Measurements from ENCODE around the gene USP33. TPM values are rescaled to one million over a fixed set of nuclear protein-coding genes. Genes with fewer than 3 reads are reported as not detected.
"Not testable (repeated sequence)": the region's sequence is repeated elsewhere in the genome, so short reads cannot be mapped to it uniquely, and the experiment has no call there.

The USP33 gene
- total RNA-seq, 4 donors from 2014 or later, result 87.9 to 108 (median 88.7) TPM

DNA sequence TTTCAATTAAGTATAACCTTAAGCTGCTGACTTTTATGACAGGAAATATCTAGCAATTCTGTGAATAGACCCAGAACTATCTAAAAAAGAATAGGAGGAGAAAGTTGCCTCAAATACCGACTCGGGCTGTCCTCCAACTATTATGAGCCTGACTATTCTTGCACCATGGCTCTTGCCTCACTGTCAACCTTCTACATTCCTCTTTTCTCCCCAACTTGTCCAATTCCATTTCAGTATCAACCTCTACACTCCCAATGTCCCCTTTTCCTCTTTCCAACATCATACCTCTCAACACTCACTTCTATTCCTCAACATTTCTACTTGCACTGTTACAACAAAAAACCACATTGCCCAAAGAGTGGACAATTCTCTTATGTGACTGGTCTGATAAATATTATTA, 79.5 kb downstream of the USP33 start:
- H3K27ac ChIP-seq, result no peak overlapping the region
- no peak for DNase-seq (ENCODE audit: low spot score in 2 of 2)
- no peaks in the 10 kb centered on the region for H3K36me3 ChIP-seq
- peaks cover 0 to 64% (median 16%) of the 10 kb centered on the region in 4 donors for H3K4me1 ChIP-seq
- WGBS, 2 donors, result 65 to 74% methylated on average over 2 of the region's 2 CpGs
- H3K9me3 ChIP-seq, result no peaks in the 10 kb centered on the region
- TF ChIP-seq, protein P1, sequence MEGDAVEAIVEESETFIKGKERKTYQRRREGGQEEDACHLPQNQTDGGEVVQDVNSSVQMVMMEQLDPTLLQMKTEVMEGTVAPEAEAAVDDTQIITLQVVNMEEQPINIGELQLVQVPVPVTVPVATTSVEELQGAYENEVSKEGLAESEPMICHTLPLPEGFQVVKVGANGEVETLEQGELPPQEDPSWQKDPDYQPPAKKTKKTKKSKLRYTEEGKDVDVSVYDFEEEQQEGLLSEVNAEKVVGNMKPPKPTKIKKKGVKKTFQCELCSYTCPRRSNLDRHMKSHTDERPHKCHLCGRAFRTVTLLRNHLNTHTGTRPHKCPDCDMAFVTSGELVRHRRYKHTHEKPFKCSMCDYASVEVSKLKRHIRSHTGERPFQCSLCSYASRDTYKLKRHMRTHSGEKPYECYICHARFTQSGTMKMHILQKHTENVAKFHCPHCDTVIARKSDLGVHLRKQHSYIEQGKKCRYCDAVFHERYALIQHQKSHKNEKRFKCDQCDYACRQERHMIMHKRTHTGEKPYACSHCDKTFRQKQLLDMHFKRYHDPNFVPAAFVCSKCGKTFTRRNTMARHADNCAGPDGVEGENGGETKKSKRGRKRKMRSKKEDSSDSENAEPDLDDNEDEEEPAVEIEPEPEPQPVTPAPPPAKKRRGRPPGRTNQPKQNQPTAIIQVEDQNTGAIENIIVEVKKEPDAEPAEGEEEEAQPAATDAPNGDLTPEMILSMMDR (IDR thresholded peaks at IDR 0.05), result no peak
- TF ChIP-seq POLR2A (IDR thresholded peaks at IDR 0.05), result no peak
- TF ChIP-seq EP300 (IDR thresholded peaks at IDR 0.05), result no peak
- no peak overlapping the region for H3K4me3 ChIP-seq
- H3K27me3 ChIP-seq, result no peaks in the 10 kb centered on the region

DNA sequence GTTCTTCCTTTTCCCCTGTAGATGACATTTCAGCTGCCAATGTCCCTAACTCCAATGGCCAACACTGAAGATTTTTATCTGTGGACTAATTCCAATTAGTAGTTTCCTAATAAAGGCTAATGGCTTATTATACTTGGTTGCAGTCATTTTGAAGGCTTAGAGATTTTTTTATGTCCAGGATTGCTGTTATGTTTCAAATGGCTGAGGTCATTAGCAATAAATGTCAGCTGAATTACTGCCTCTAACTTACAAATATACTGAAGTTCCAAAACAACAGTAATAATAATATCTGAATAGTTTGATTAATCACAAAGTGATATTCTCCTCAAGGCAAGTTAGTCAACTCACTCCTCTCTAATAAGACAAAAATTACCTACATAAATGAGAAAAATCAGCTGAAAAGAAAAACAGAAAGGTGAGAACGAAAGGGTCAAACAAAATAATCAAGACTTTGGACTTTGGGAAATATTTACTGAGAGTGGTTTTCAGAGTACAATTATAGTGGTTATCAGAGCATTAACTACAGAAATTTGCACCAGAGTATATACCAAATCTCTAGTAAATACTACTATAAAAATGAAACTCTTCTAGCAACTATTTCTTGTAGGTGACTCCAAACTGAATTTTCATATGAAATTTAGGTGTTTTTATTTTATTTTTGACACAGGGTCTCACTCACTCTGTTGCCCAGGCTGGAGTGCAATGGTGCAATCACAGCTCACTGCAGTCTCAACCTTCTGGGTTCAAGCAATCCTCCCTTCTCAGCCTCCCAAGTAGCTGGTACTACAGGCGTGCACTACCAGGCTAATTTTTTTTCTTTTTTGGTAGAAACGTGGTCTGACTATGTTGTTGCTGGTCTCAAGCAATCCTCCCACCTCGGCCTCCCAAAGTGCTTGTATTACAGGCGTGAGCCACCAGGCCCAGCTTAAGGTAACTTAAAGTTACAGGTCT, 80.7 kb downstream of the USP33 start:
- no peak overlapping the region for H3K4me3 ChIP-seq
- 88 to 91% methylated on average over 5 of the region's 5 CpGs for WGBS, 2 donors

DNA sequence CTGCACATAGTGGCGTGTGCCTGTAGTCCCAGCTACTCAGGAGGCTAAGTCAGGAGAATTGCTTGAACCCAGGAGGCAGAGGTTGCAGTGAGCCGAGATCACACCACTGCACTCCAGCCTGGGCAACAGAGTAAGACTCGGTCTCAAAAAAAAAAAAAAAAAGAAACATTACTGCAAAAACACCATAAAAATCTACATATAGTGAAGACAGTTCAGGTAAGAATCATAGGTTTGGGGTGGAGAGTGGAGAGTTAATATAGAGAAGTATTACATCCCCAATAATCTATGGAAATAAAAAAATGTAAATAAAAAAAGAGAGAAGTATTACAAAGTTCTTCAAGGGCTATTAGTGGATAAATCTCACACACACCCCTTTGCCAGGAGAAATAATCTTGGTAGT, 84.8 kb downstream of the USP33 start:
- not testable (repeated sequence) for H3K4me3 ChIP-seq; H3K9me3 ChIP-seq; DNase-seq (ENCODE audit: low spot score in 2 of 2); H3K27me3 ChIP-seq; H3K36me3 ChIP-seq; H3K27ac ChIP-seq
- peaks cover 0 to 80% (median 15%) of the 10 kb centered on the region in 4 donors for H3K4me1 ChIP-seq
- 91 to 94% methylated on average over 3 of the region's 3 CpGs for WGBS, 2 donors

More for the DNA sequence above, 80.7 kb downstream of the USP33 start:
- H3K9me3 ChIP-seq, result no peaks in the 10 kb centered on the region
- H3K27ac ChIP-seq, result no peak overlapping the region
- H3K36me3 ChIP-seq, result no peaks in the 10 kb centered on the region
- no peaks in the 10 kb centered on the region for H3K27me3 ChIP-seq
- no peak for DNase-seq (ENCODE audit: low spot score in 2 of 2)
- H3K4me1 ChIP-seq, result peaks cover 0 to 64% (median 15%) of the 10 kb centered on the region in 4 donors
- TF ChIP-seq POLR2A (IDR thresholded peaks at IDR 0.05) (no peak), EP300 (IDR thresholded peaks at IDR 0.05) (no peak)
- TF ChIP-seq, protein P1 (IDR thresholded peaks at IDR 0.05), result no peak

DNA sequence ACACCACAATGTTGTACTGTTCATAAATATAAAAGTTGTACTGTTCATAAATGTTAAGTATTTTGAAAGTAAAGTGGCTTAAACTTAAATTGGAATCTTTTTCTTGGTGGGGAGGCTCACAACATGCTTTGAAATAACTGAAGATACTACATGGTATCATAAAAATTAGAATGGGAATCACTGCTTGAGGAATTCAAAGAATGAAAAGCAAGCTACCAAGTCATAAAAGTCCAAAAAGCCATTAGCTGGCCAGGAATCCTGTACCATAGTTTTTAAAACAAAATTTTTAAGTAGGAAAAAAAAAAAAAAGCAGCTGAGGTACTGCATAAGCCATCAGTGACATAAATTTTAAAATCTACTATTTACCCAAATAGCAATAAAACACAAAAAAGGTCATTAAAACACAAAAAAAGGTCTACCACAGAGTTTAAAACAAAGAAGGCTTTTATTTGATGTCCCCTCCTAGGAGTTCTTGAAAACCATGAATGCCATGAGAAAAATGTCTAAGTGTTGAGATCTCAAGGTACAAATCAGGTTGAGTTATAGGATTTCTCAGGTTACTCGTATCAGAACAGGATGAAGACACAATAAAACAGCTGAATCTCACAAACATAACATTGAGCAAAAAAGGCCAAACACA, 85.8 kb downstream of the USP33 start:
- no peak for DNase-seq (ENCODE audit: low spot score in 2 of 2)
- no peak for TF ChIP-seq EP300 (IDR thresholded peaks at IDR 0.05)
- no peak for TF ChIP-seq POLR2A (IDR thresholded peaks at IDR 0.05)
- TF ChIP-seq, protein P1 (IDR thresholded peaks at IDR 0.05), result no peak
- Histone ChIP-seq H3K4me3 (no peak overlapping the region), H3K27me3 (no peaks in the 10 kb centered on the region), H3K4me1 (peaks cover 0 to 84% (median 15%) of the 10 kb centered on the region in 4 donors), H3K36me3 (no peaks in the 10 kb centered on the region), H3K27ac (peak overlapping the region in 1 of 4 donors; percentile 49), H3K9me3 (no peaks in the 10 kb centered on the region)
- 60 to 69% methylated on average over 1 of the region's 1 CpG for WGBS, 2 donors

DNA sequence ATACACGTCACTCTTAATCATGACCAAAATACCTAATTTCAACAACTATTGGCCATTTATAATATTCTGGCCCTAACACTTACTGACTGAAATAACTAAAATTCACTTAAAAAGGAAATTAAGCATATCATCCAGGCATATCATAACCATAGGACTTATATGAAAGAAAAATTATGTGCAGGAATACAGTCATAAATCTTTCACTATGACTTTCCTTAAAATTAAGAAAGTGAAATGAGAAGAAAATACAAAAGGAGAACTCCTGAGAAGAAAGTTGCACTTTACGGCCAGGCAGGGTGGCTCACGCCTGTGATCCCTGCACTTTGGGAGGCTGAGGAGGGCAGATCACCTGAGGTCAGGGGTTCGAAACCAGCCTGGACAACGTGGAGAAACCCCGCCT, 86.6 kb downstream of the USP33 start:
- no peak for TF ChIP-seq POLR2A (IDR thresholded peaks at IDR 0.05)
- TF ChIP-seq EP300 (IDR thresholded peaks at IDR 0.05), result no peak
- TF ChIP-seq, protein P1 (IDR thresholded peaks at IDR 0.05), result no peak
- Histone ChIP-seq H3K36me3 (no peaks in the 10 kb centered on the region), H3K4me3 (no peak overlapping the region), H3K4me1 (peaks cover 0 to 77% (median 12%) of the 10 kb centered on the region in 4 donors), H3K9me3 (no peaks in the 10 kb centered on the region), H3K27ac (peak overlapping the region in 1 of 4 donors; percentile 49), H3K27me3 (no peaks in the 10 kb centered on the region)
- 80 to 83% methylated on average over 6 of the region's 6 CpGs for WGBS, 2 donors
- DNase-seq (ENCODE audit: low spot score in 2 of 2), result no peak
